NCI-H187 treated with DMSO at 0.1 percent for 48 hours (cell line): Measurements from ENCODE around the gene TBX4.
"Not testable (repeated sequence)": the region's sequence is repeated elsewhere in the genome, so short reads cannot be mapped to it uniquely, and the experiment has no call there.

Source experiments
- DNase-seq: peaks from one replicate; lab custom pipeline; 2025; lab: John Stamatoyannopoulos, UW

The TBX4 gene

DNA sequence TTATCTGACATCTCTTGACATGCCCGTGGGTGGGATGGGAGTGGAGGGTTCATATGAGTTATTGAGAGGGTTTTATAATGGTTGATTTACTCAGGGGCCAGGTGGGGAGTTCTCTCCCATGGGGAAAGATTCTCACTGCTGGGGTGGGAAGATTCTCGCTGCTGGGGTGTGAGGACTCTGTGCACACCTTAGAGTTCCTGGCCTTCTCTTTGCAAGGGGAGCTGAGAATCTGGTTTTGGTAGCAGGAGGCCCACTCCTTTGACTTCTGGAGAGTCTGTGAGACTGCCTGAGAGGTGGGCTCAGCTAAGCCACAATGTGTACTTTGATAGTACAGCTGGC lies 31.5 kb downstream of the TBX4 start:
- DNase-seq = no peak

DNA sequence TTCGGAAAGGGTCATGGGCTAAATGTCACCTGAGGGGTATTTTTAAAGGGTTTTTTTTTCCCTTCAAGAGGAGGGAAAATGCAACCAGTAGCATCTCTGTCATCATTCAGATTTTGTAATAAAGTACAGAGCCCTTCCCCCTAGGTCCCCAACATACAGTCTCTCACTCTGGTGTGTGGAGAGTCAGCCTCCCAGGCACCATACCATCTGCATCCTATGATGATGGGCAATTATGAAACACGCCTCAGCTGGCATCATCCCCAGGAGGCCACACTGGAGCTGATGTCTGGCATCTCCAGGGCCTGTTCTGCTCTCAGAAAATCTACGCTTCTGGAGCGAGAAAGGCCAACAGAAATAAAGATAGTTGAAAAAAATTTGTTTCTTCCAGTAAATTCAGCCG lies 32.0 kb downstream of the TBX4 start:
- DNase-seq = no peak

DNA sequence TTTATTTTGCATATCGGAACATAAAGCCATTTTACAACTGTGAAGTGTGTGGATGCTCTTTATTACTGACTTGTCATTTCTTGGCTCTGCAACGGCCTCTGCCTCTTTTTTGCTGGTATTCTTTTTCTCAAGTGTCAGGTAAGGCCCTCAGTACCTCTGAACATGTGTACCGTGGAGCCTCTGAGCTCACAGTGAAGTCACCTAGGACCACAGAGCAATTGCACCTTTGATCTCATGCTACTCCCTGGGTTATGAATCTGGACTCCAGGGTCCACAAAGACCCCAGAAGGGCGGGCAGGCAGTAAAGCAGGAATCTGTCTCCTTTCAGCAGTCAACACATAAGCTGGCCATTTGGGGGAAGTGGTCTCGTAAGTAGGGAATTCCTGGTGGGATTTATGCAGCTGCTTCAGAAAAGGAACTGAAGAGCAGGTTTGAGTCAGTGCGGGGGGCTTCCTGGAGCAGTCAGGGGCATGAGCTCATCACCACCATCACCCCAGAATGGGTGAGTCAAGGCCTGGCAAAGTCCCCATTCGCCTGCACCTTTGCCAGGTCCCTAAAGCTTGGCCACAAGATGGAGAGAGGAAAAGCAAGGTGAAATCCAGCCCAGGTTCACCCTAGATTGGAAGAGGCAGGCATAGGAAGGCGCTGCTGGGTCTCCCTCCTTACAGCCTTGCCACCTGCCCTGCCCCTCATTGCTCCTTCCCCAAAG lies 33.0 kb downstream of the TBX4 start:
- no peak for DNase-seq

DNA sequence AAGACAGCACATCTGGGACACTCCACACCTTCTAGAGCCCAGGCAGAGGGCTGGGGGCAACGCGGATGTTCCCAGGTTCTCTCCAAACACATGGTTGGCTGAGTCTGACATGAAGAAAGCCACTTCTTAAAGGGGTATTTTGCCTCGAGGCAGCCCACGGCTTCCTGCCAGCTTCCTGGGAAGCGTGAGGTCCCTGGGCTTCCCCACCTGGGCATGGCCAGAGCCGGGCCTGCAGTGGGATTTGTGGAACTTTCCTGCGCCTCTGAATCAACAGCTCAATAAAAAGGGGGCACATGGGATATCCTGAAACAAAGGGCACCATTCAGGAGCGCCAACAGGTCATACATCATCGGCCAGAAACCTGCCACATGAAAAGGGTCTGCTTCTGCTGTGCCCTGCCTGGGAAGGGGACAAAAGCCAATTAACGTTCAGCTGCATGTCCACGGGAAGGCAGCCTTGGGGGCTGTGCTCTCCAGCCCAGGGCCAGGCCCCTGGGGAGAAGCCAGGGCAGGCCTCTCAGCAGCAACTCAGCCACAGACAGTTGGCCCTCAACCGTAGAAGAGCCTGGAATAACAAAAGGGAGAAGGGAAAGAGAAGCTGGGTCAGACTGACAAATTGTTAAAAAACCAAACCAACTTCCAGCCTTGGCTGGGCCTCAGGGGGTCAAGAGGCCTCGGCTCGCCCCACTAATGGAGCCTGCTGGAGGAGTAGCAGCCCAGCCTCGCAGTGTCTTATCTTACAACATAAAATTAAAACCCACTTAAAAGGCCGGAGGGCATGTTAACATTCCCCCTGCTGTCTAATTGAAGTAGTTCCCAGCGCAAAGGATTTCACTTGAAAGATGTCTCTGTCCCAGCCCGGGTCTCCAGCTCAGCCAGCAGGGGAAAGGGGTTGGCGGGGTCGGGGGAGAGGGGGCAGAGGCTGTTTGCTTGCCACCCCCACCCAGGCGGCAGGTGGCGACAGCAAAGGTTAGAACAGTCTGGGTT lies 34.2 kb downstream of the TBX4 start:
- DNase-seq = no peak

DNA sequence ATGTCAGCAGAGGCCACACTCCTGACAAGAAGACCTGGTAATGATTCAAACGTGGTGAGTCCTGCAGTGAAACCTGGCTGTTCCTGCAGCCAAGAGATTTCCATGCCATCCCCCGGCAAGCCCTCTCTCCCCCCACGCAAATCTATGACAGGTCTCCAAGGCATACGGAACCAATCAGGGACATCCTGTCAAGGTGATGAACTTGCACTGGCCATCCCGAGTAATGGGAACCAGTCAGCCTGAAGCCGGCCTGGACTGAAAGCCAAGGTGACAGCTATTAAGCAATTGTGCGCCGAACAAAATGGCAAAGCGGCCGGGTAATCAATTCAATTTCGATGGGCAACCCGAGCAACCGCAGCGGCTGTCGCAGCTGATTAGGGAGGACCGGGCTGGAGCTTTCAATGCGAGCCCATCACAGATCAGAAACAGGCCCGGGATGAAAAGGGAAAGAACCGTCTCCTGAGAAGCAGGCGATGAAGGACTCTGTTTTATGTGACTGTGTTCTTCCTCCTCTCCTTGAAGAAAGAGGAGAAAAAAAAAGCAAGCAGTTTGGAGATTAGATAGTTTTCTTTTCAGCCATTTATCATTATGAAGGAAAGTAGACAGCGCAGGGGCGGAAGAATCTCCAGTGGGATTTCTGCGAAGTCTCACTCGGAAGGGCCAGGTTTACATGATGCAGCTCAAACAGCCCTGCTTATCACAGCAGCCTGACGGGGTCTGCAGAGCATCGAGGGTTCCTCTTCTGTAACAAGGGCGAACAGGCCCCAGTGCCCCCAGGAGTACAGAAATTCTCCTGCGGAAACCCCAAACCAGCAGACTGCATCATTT lies 35.2 kb downstream of the TBX4 start:
- DNase-seq = no peak

DNA sequence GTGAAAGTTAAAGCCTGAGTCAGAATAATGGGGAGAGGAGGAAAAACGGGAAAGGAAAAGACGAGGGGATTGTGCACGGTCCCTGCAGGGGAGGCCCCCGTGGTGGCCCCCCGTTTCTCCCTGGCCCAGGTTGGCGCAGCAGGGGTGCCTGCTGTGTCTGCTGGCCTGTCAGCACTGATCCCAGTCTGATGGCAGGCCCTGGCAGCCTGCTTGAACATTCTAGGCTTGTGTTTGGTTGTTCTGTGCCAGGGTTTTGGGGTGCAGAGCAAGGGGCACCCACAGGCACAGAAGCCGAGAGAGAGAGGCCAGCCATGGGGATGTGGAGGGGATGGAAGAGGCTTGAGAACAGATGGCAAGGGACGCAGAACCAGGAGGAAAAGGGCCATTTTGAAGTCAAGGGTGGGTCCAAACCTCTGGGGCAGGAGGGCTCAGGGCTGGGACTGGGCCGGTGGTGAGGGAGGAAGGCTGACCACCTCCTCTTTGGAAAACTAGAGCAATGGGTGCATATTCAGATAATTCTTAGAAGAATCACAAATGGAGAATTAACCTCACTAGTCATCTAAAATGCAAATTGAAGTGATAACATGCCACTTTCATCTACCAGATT lies 35.9 kb downstream of the TBX4 start:
- no peak for DNase-seq

DNA sequence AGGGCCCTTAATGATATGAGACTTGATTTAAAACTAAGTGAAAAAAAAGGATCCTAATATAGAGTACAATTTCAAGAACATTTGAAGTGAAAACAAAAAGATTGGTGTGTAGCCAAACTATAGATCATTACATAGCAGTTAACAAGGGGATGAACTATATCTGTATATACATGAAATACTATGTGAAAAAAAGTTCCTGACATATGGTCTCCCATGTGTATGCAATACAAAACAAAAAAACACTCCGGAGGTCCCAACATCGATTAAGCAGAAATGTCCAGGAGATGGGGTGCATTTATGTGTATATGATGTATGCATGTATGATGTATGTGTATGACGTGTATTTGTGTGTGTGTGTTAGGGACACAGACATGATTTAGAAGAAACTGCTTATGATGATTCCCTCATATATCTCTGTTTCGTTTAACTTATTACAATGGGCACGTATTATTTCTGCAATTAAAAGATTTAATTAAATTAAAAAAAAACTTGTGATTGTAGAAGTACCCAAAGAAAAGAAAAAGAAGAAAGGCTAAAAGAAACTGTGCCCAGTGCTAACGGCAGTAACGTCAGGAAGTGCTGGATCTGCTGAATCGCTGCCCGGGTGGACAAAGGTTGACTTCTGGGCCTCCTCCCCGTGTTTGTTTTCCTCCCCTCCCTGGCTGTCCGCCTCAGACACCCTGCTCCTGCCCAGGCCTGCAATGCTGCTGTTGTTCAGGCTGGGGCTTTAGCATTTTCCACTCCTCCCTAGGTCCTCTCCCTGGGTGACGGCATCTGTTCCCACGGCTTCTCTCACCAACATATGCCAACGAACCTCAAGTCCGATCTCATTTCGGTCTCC lies 36.9 kb downstream of the TBX4 start:
- no peak for DNase-seq

DNA sequence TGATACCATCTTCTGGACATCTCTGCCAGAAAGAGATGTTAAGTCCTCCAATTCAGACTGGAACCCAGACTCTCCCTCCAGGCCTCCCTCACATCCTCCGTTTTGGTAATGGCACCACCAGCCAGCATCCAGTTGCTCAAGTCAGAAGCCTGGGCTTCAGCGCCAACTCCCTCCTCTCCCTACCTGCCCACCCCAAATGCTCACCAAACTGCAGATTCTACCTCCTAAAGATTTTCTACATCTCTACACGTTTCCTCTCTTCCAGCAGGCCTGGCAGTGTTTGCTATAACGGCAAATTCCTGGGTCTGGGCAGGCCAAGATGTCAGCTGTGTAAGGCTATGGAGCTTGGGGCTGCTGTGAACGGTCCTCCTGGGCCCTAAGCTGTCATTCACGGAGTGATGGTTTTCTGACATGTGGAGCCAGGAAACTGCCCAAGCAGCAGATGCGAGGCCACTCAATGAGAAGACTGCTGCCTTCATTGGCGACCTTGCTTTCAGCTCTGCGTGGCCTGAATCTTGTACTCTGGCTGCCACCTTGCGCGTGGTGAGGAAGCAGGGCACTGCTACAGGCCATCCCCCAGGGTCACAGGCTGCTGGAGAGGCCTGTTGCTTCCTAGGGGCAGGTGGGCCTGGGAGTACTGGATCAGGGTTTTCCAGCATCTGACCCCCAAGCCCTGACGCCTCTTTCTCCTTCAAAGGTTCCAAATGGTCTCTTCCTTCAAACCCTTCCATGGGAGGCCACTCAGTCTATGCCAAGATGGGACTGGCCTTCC lies 37.7 kb downstream of the TBX4 start:
- no peak for DNase-seq

DNA sequence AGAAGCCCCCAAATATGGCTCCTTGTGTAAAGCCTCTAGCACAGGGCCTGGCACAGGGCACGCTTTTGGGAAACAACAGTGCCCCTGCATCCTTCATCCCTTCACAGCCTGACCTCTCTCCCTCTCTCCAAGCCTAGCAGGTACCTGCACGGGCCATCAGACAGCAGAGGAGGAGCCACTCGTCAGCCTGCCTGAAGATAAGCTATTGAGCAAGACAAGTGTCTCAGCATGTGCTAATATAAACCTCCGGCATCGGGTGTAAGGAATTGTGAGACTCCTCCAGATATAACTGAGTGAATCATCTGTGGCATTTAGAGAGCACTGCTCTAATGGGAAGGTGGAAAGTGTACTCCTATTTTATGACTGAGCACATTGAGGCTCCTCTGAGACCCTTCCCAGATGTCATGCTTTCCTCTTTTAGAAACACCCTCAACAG lies 38.3 kb downstream of the TBX4 start:
- no peak for DNase-seq

DNA sequence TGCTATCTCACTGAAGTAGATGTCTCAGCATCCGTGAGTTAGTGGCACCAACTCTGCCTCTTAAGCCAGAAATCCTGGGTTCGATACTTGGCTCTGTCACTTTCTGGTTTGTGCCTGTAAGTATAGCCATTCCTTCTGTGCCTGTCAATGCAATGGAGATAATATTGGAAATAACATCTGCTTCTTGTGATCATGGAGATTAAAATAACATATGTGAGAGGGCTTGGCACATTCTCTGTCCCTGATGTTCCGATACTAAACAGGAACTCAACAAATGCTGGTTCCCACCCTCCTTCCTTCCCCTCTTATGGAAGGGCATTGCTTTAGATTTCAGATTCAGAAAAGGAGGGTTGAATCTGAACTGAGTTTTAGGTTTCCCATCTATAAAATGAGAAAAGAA lies 39.8 kb downstream of the TBX4 start:
- DNase-seq = no peak

DNA sequence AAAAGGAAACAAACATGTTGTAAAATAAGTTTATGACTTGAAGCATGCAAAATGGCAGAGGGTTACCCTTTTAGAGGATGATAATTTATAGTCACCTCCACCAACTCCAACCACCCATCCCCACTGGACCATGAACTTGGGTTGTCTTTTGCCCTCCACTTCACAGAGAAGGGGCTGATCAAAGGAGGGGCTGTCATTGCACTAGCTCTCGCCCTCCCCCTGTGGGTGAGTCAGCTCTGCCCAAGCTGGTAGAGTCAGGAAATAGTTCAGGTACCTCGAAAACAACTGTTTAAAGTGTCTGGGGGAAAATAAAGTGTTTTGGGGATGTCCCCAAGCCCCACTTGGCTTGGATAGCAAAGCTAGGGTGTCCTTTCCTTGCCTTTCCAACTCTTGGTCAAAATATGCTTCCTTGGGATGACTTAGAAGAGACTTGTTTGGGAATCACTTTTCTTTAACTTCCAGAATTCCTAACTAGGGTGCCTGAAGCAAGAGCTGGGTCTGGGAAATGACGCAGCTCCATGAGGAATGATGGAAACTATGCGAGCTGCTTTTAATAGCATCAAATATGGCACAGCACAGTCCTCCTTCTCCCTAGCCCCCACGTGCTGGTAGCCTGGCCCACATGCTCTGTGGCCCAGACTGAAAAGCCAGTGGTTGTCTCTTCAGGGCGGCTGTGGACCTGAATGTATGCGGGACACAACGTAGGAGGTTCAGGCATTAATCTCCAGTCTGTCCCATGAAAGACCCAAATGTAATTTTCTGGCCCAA lies 40.7 kb downstream of the TBX4 start:
- DNase-seq = no peak

DNA sequence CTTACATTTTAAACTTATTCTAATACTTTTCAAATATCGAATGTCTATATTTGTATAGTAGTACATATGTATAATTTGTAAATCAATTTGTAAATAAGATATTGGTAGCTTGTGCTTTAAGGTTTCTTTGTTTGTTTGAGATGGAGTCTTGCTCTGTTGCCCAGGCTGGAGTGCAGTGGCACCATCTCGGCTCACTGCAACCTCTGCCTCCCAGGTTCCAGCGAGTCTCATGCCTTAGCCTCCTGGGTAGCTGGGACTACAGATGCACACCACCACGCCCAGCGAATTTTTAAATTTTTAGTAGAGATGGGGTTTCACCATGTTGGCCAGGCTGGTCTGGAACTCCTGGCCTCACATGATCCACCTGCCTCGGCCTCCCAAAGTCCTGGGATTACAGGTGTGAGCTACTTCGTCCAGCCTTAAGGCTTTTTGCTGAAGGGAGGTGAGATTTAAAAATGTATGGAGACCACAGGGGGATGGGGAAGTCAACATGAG lies 41.7 kb downstream of the TBX4 start:
- DNase-seq = not testable (repeated sequence)

DNA sequence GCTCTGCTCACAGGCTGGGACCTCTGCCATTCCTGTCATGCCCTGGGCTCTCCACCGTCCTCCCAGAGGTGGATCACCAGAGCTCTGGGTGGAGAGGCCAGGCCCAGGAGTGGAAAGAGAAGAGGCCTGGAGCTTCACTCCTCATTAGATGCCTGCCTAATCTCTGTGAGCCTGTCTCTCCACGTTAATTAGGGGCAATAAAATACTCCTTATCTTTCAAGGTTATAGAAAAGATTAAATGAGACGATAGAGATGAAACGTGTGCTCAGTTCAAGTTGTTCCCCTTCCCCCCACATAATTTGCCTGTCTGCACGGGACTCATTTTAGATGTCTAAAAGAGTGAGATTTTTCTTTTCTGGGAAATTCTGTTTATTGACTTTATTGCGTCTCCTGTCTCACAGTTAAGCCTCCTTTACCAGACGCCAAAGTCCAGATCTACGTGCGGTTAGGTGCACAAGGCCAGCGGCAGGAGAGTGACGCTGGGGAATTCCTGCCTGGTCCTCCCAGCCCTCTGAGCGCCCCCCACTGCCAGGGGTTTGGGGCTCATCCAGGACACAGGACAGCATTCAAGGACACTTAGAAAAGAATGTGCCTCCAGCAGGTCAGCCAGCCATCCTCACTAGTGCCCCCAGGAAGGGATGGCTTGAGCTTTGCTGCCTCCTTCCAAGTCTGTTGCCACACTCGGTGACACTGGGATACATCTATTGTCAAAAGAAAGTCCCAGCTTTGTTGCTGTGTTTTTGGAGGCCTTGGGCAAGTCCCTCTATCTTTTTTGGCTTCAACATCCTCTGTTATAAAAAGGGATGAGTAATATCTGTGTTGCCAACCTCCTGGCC lies 42.3 kb downstream of the TBX4 start:
- no peak for DNase-seq

DNA sequence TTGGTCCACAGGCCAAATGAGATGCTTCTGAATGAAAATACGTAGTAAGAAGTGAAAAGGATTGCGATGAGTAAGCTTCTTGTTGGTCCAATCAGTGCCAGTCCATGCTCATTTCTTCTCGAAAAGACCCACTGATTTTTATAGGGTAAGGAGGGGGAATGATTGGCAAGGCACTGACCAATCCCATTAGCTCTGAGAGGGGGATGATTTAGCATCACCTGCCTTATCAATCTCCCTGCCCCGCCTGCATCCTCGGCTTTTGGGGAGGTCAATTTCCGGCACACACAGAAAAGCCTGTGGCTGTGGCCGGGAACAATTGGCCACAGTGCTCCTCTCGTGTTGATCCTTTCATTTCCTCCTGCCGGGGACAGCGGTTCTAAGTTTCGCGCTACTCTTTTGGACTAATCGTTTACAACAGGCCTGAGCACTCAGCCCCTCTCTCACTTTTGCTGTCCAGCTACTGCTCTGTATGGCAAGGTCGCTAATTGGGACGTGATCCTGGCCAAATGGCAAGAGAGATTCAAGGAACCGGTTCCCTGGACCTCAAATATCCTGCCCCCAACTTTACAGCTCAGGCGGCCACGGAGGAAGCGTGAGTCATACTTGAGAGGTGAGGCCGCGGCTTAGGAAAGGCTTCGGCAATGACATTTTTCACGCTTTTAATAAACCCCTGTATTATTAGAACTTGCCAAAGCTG lies 43.1 kb downstream of the TBX4 start:
- no peak for DNase-seq

DNA sequence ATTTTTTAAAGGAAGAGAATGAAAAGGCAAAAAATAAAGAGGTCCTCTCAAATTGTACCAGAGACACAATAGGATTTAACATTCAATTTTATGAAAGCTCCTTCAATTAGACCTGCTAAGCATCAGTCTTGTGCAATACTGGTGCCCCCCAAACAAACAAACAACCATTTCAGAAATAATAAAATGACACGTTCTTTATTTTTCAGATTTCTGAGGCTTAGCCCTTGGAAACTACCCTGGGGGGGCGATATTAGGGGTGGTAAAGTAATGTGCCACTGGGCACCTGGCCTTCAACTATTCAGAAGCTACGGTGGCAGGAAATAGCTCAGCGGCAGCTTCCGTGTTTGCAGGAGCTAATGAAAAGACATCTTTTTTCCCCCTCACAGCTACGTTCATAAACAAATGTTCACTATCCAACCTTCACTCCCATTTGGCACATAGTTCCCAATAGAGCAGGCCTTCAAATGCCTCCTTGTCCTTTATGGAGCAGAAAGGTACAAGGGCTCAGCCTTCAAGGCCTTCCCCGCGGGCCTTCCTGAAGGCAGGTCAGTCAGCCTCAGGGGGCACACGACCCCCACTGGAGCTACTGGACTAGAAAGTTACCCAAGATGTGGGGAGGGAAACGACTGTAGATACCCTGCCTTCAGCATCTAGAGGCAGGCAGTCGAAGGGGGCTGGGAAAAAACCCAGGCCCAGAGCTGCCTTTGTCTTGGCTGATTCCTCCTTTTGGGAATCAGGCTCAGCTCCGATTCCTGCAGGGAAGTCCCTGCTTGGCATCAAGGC lies 44.1 kb downstream of the TBX4 start:
- no peak for DNase-seq

DNA sequence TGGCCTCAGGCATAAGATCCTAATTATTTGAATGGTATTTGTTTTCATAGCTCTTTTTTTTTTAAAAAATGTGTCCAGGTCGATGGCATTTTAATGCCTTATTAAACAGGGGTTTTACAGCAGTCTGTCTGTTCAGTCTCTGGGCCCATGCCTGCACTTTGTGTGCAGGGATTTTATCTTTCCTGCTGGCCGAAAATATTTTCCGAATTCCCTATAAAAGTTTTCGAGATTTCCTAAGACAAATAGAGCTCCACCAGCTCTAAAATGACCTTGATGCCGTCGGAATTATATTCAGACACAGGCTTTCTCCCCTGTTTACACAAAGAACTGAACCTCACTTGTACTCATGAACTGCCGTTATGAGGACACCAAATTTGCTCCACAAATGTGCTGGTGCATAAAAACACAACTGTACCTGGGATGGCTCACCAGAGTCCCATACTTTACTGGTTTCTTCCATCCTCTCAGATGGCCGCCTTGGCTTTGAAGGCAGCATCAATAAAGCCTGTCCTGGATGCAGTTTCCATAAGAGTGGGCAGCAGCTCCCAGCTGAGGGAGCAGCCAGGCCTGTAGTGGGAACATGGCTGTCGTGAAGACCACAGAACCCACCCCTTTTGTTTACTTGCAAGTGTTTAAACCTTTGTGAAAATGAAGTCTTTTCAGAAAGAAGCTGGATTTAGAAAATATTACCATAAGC lies 44.9 kb downstream of the TBX4 start:
- DNase-seq = no peak
